Tibial nerve (tissue), 4 donors: ENCODE data around the gene TMEM217. TPM values are rescaled to one million over a fixed set of nuclear protein-coding genes. Genes with fewer than 3 reads are reported as not detected.

Source experiments
- DNase-seq, 2 donors: peaks; one replicate each; pipeline ENCODE4 v3.0.0-alpha.2; 2019; ENCODE audit warnings: low spot score in 2 of 2
- H3K27ac ChIP-seq, 4 donors: fragments of 200-600 bp; sonication (generic) in 3 of 4; one replicate each; pipeline ENCODE4 v1.5.1; 2017 to 2019; ENCODE audit warnings: mild to moderate bottlenecking in 1 of 4
- H3K27me3 ChIP-seq, 2 donors: fragments of 200-600 bp; sonication (generic) in 1 of 2; one replicate each; pipeline versions ENCODE4 v1.5.1 to v1.6.0; 2017 to 2019
- H3K36me3 ChIP-seq, 3 donors: fragments of 200-600 bp; sonication (generic); one replicate each; pipeline ENCODE4 v1.5.1; 2018 to 2019
- H3K4me1 ChIP-seq, 4 donors: fragments of 200-600 bp; sonication (generic) in 3 of 4; one replicate each; pipeline ENCODE4 v1.5.1; 2017 to 2019
- H3K4me3 ChIP-seq, 4 donors: fragments of 200-600 bp; sonication (generic) in 3 of 4; one replicate each; pipeline ENCODE4 v1.5.1; 2017 to 2019; ENCODE audit warnings: mild to moderate bottlenecking in 1 of 4, moderate library complexity in 1 of 4
- H3K9me3 ChIP-seq, 4 donors: fragments of 200-600 bp; sonication (generic) in 3 of 4; one replicate each; pipeline ENCODE4 v1.5.1; 2017 to 2019
- EP300 ChIP-seq, 2 donors: sonication (generic); formaldehyde crosslinking; IDR thresholded peaks; one replicate each; pipeline ENCODE4 v1.6.1; 2017; ENCODE audit warnings: antibody characterized with exemption in 2 of 2, mild to moderate bottlenecking in 1 of 2
- POLR2A ChIP-seq, 2 donors: fragments of 450-650 bp; IDR thresholded peaks; one replicate each; pipeline ENCODE4 v1.6.1; 2017; ENCODE audit warnings: antibody characterized with exemption in 2 of 2, mild to moderate bottlenecking in 2 of 2, moderate library complexity in 2 of 2
- WGBS, 2 donors: methylation state at CpG; one replicate each; pipeline ENCODE4 v1.1.5; 2018; 5-methylcytosine and 5-hydroxymethylcytosine counted together
- total RNA-seq, 4 donors: library from RNA; depleted of rRNA; stranded (reverse); fragments of >200 nt; gene quantifications; one replicate each; pipeline ENCODE4 v1.1.0, GENCODE V29; 2016
- TF ChIP-seq, protein P1 (sequence below), 5 experiments: fragments of 200-600 bp in 3 of 5; fragments of 450-650 bp in 2 of 5; sonication (generic) in 3 of 5; IDR thresholded peaks; one replicate each; pipeline ENCODE4 v1.5.1; 2016 to 2019; ENCODE audit warnings: antibody characterized with exemption in 5 of 5, mild to moderate bottlenecking in 3 of 5, moderate library complexity in 2 of 5

Gene TMEM217
- total RNA-seq, 4 donors from 2014 or later, result 0.39 to 1.2 TPM; not detected in 2

DNA sequence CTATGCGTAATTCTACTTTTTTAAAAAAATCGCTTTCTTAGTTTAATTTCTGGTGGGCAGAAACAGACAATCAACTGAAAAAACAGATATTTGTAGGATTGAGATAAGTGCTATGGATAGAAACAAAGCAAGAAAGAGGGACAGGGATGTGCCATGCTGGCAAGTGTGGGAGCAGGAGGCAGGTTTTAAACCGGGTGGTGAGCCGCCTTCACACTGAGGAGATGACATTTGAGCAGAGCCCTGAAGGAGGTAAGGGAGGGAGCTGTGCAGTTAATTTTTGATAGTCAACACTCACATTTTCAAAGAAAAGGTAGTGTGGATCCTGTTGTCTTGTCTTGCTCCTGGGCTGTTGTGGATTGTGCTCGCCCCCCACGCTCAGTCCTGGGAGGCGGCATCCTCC, 46.8 kb upstream of the TMEM217 start:
- Histone ChIP-seq H3K9me3 (no peaks in the 10 kb centered on the region), H3K4me1 (peaks cover 0 to 8% (median 0%) of the 10 kb centered on the region in 4 donors), H3K36me3 (peaks cover 0 to 44% (median 0%) of the 10 kb centered on the region in 3 donors), H3K4me3 (no peak overlapping the region), H3K27me3 (no peaks in the 10 kb centered on the region), H3K27ac (no peak overlapping the region)
- 93 to 94% methylated on average over 7 of the region's 7 CpGs for WGBS, 2 donors
- TF ChIP-seq, protein P1, sequence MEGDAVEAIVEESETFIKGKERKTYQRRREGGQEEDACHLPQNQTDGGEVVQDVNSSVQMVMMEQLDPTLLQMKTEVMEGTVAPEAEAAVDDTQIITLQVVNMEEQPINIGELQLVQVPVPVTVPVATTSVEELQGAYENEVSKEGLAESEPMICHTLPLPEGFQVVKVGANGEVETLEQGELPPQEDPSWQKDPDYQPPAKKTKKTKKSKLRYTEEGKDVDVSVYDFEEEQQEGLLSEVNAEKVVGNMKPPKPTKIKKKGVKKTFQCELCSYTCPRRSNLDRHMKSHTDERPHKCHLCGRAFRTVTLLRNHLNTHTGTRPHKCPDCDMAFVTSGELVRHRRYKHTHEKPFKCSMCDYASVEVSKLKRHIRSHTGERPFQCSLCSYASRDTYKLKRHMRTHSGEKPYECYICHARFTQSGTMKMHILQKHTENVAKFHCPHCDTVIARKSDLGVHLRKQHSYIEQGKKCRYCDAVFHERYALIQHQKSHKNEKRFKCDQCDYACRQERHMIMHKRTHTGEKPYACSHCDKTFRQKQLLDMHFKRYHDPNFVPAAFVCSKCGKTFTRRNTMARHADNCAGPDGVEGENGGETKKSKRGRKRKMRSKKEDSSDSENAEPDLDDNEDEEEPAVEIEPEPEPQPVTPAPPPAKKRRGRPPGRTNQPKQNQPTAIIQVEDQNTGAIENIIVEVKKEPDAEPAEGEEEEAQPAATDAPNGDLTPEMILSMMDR (IDR thresholded peaks at IDR 0.05), result no peak
- TF ChIP-seq POLR2A (IDR thresholded peaks at IDR 0.05) (no peak), EP300 (IDR thresholded peaks at IDR 0.05) (no peak)
- no peak for DNase-seq

DNA sequence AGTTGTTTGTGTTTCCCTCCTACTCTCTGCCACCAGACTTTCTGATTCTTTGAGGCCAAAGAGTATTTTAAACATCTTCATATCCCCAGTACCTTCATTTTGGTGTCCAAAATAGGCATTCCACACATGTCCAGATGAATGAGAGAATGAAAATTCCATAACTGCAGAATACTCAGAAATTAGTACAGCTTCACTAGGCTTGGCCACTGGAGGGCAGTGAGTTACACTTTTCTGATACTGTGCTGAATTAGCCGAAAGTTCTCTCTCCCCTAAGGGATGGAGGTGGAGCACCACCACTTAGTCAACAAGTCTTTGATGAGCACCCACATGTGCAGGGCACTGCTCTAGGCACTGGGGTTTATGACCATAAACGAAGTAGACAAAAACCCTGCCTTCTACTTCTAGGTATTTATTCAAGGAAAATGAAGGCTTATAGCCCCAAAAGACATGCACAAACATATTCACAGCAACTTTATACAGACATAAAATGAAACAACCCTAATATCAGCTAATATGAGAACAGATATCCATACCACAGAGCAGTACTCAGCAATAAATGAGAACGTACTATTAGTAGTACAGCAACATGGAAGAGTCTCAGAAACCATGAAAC, 46.1 kb upstream of the TMEM217 start:
- TF ChIP-seq EP300 (IDR thresholded peaks at IDR 0.05), result no peak
- TF ChIP-seq, protein P1 (IDR thresholded peaks at IDR 0.05), result peak in 2 of 5 experiments; percentile 25 to 38
- Histone ChIP-seq H3K27ac (no peak overlapping the region), H3K27me3 (no peaks in the 10 kb centered on the region), H3K4me3 (no peak overlapping the region), H3K9me3 (no peaks in the 10 kb centered on the region), H3K36me3 (peaks cover 0 to 50% (median 0%) of the 10 kb centered on the region in 3 donors), H3K4me1 (peaks cover 0 to 8% (median 0%) of the 10 kb centered on the region in 4 donors)
- DNase-seq, result no peak
- WGBS, 2 donors, result 45 to 61% methylated on average over 3 of the region's 3 CpGs

DNA sequence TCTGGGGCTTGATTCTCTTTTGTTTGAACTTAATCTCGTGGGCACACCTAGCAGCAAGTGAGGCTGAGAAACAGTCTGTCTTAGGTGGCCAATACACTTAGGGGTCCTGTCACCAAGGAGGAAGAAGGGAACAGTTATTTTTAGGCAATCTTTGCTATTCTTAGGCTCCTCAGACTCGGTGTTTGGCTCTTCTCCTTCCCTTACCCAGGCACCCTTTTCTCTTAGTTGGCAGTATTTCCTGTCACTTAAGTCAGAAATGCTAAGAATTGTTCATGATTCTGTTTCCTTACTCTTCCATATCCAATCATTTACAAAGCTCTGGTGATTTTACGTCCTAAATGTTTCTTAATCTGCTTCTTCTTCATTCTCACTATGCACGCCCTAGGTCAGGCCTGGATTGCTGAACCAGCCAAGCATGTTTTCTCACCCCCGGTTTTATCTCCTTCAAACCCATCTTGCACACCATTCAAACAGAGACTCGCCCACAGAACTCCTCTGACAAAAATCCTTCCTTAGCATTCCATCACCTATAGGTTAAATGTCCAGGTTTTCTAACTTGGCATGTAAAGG, 45.2 kb upstream of the TMEM217 start:
- 74 to 81% methylated on average over 6 of the region's 6 CpGs for WGBS, 2 donors
- H3K27ac ChIP-seq, result no peak overlapping the region
- TF ChIP-seq EP300 (IDR thresholded peaks at IDR 0.05), result no peak
- no peak for TF ChIP-seq POLR2A (IDR thresholded peaks at IDR 0.05)
- TF ChIP-seq, protein P1 (IDR thresholded peaks at IDR 0.05), result no peak
- no peak for DNase-seq
- H3K4me1 ChIP-seq, result peaks cover 0 to 4% (median 0%) of the 10 kb centered on the region in 4 donors
- H3K4me3 ChIP-seq, result no peak overlapping the region
- H3K36me3 ChIP-seq, result peaks cover 0 to 51% (median 0%) of the 10 kb centered on the region in 3 donors
- no peaks in the 10 kb centered on the region for H3K27me3 ChIP-seq
- no peaks in the 10 kb centered on the region for H3K9me3 ChIP-seq

DNA sequence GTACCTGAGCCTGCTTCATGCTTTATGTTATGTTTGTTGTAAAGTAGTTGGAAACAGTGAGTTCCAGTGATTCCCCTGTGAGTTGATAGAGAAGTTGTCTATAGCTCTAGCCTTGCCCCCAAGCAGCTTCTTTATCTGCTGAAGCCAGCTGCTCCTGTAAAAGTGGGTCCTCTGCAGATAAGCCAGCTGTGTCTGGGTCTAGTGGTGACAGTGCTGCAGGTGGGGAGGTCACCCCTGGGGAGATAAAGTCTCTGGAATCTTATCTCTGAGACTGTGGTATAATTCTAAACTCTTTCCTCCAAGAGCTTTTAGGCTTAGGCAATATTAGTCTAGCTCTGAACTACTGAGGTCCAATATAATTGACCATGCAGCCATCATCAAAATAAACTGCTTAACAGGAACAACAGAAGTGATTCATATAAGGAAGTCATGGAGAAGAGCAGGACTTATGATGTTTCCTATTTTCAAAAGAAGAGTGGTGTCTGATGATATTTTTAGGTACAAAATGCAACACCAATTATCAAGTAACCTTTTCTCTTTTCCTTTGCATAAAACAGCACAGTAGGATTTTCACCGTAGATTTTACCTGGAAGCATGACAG, 44.2 kb upstream of the TMEM217 start:
- no peak overlapping the region for H3K27ac ChIP-seq
- no peak for DNase-seq
- H3K4me3 ChIP-seq, result no peak overlapping the region
- H3K36me3 ChIP-seq, result peaks cover 0 to 61% (median 0%) of the 10 kb centered on the region in 3 donors
- H3K27me3 ChIP-seq, result no peaks in the 10 kb centered on the region
- no peaks in the 10 kb centered on the region for H3K4me1 ChIP-seq
- no peaks in the 10 kb centered on the region for H3K9me3 ChIP-seq
- TF ChIP-seq, protein P1 (IDR thresholded peaks at IDR 0.05), result no peak
- no peak for TF ChIP-seq POLR2A (IDR thresholded peaks at IDR 0.05)
- TF ChIP-seq EP300 (IDR thresholded peaks at IDR 0.05), result no peak
- 79 to 83% methylated on average over 1 of the region's 1 CpG for WGBS, 2 donors

DNA sequence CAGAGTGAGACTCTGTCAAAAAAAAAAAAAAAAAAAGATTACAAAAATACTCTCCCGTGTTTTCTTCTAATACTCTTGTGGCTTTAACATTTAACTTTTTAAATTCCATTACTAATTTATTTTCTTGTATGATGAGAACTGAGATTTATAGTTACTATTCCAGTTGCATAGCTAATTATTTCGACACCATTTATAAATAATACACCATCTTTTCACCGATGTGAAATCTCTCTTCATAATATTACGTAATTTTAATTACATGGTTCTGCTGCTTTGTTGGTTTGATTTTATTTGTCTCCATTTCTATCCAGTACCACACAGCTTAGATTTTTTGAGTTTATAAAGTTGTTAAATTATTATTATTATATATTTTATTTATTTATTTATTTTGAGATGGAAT, 42.0 kb upstream of the TMEM217 start:
- H3K27ac ChIP-seq, result no peak overlapping the region
- H3K4me1 ChIP-seq, result no peaks in the 10 kb centered on the region
- TF ChIP-seq, protein P1 (IDR thresholded peaks at IDR 0.05), result no peak
- TF ChIP-seq POLR2A (IDR thresholded peaks at IDR 0.05) (no peak), EP300 (IDR thresholded peaks at IDR 0.05) (no peak)
- peaks cover 0 to 75% (median 0%) of the 10 kb centered on the region in 3 donors for H3K36me3 ChIP-seq
- no peaks in the 10 kb centered on the region for H3K9me3 ChIP-seq
- no peaks in the 10 kb centered on the region for H3K27me3 ChIP-seq
- no peak overlapping the region for H3K4me3 ChIP-seq
- no peak for DNase-seq
- 84 to 91% methylated on average over 4 of the region's 4 CpGs for WGBS, 2 donors
